GM19397 (cell line): ENCODE results near the gene PCF11.
"Not testable (repeated sequence)": the region's sequence is repeated elsewhere in the genome, so short reads cannot be mapped to it uniquely, and the experiment has no call there.

Experiments used
- ATAC-seq: cut with Tn5 transposase; IDR thresholded peaks from one replicate; pipeline ENCODE4 v1.9.1; 2021; ENCODE audit warnings: mild to moderate bottlenecking, moderate library complexity; ENCODE audit not compliant: unreplicated experiment

PCF11 gene, protein sequence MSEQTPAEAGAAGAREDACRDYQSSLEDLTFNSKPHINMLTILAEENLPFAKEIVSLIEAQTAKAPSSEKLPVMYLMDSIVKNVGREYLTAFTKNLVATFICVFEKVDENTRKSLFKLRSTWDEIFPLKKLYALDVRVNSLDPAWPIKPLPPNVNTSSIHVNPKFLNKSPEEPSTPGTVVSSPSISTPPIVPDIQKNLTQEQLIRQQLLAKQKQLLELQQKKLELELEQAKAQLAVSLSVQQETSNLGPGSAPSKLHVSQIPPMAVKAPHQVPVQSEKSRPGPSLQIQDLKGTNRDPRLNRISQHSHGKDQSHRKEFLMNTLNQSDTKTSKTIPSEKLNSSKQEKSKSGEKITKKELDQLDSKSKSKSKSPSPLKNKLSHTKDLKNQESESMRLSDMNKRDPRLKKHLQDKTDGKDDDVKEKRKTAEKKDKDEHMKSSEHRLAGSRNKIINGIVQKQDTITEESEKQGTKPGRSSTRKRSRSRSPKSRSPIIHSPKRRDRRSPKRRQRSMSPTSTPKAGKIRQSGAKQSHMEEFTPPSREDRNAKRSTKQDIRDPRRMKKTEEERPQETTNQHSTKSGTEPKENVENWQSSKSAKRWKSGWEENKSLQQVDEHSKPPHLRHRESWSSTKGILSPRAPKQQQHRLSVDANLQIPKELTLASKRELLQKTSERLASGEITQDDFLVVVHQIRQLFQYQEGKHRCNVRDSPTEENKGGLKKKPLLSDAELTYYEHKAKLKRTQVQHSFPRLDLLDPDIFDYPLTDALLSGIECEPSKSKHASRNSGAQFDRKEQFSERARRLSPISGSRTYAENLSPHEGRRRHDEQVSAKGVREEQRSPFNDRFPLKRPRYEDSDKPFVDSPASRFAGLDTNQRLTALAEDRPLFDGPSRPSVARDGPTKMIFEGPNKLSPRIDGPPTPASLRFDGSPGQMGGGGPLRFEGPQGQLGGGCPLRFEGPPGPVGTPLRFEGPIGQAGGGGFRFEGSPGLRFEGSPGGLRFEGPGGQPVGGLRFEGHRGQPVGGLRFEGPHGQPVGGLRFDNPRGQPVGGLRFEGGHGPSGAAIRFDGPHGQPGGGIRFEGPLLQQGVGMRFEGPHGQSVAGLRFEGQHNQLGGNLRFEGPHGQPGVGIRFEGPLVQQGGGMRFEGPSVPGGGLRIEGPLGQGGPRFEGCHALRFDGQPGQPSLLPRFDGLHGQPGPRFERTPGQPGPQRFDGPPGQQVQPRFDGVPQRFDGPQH (N-terminal part only)

DNA sequence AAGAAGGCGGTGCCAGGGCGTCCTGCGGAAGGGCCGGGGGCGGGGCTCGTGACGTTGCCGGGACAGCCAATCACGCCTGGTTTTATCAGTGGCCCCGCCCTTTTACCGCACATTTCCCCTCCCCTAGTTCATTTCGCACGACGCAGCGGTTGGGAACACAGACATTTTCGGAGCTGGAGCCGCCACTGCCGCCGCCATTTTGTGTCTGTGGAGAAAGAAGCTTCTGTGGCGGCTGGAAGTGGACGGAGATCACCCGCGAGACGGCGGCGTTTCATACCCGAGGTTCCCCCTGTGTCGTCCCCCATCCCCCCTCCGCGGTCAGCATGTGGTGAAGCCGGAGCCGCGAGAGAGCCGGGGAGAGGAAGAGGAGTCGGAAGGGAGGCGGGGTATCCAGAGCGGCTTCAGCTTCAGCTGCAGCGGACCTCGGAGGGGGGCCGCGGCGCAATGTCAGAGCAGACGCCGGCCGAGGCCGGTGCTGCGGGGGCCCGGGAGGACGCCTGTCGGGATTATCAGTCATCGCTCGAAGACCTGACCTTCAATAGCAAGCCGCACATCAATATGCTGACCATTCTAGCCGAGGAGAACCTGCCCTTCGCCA lies at the start of gene PCF11:
PCF11 (plus strand) TSS at position 136 of the 598 bp plus-strand sequence; CDS start at position 445, 309 bp downstream.
- peak; percentile 8 for ATAC-seq

DNA sequence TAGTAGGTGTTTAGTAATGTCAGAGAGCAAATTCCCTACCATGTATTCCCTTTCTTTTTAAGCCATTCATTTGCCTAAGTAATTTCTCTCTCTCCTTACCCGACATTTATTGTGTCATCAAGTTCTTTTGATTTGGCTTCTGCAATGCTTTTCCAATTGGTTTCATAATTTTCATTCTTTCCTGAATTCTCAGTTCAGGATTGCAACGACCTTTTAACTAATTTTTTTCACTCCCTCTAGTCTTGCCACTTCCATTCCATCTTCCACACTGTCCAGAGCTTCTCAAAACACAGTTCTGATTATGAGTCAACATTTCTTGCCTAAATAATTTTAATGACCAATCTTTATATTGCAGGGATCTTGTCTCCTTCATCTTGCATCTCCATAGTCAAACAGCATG lies 44.0 kb upstream of the PCF11 start:
- ATAC-seq = no peak

DNA sequence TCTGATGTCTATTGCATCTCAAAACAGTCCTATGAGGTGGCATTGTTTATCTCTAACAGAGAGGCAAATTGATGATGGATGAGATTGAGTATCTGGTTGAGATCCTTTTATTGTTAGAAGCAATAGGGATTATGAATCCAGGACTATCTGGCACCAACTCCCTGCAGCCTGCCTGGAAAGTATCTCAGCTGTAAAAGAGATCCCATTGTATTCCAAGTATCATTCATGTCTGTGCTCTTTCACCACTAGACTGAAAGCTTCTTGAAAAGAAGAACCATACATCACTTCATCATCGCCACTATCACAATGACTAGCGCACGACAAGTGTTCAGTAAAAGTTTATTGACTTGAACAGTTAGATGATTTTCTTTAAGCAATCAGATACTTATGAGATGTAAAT lies 41.9 kb upstream of the PCF11 start:
- ATAC-seq = no peak

DNA sequence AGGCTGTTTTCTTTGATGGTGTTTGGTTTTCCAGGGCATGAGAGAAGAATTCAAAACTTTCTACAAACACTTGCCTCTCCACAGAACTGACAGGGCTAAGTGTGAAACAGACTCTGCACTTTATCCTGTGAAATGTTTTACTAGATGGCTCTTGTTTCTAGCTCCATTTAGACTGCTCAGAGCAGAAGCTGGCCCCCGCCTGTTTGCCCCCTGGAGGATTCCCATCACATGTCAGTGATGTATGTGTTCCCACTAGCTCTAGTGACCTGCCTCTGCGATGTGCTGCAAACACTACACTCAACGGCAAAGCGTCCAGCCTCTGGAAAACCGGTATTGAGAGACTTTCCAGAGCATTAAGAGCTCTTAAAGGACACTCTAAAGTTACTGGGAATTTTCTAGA lies 41.4 kb upstream of the PCF11 start:
- no peak for ATAC-seq

DNA sequence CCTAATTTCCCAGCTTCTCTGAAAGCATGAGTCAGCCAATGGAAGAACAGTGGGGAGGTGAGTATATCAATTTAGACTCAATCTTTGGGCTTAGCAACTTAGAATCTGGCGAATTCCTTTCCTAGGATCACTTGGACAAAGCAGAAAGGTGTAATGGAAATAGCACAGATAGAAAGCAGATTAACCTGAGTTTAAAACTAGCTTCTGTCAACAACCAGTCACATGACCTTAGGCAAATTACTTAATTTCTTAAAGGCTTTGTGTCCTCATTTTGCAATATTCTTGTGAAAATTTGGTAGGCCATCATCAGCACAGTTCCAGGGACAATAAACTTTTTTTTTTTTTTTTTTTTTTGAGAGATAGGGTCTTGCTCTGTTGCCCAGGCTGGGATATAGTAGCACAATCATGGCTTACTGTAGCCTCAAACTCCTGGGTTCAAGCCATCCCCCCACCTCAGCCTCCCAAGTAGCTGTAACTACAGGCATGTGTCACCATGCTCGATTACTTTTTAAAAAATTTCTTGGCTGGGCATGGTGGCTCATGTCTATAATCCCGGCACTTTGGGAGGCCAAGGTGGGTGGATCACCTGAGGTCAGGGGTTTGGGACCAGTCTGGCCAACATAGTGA lies 40.8 kb upstream of the PCF11 start:
- ATAC-seq = no peak

DNA sequence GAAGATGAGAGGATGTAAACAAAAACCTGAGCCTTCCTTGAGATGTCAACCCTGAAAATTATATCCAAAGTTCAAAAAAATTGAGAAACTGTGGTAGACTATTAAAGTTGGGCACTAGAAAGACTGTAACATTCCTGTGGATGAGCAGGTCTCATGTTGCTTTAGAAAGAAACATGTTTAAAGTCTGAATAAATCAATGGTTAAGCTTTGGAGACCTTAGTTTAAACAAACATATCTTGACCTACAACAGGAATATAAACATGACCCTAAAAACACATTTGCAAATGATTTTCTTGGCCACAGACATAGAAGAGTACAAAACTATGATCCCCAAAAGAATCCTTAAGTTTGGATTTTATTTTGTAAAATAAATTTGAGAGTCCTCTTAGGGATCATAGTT lies 38.1 kb upstream of the PCF11 start:
- ATAC-seq = no peak

DNA sequence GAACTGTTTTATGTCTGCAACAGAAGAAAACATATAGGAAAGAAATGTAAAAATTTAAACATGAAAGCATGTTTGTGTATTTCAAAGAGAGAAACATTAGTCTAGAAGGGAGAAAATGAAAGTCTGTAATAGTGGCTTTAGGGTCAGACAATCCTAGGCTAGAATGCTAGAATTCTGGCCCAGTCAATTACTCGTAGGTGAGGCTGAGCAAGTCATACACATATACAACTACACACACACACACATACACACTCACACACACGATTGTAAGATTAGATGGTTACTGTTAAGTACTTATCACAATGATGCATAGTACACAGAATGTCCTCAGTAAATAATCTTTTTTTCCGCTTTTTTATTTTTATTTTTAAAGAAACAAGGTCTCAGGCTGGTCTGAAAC lies 37.7 kb upstream of the PCF11 start:
- no peak for ATAC-seq

DNA sequence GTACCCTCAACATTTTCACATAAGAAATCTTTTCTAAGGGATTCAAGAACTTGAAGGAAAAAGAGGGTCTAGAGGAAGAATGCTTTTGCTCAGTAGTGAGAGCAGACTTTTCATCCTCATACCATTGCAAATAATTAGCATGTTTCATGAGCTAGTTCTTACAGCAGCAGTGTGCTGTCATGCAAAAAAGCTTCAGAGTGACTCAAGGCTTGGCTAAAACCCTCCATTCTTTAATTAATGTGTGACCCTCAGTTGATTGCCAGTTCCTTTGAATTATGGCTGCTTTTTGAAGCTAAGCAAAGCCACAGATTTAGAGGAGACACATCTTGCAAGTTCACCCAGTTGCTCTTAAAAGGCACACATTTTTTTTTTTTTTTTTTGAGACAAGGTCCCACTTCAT lies 36.6 kb upstream of the PCF11 start:
- ATAC-seq = no peak

DNA sequence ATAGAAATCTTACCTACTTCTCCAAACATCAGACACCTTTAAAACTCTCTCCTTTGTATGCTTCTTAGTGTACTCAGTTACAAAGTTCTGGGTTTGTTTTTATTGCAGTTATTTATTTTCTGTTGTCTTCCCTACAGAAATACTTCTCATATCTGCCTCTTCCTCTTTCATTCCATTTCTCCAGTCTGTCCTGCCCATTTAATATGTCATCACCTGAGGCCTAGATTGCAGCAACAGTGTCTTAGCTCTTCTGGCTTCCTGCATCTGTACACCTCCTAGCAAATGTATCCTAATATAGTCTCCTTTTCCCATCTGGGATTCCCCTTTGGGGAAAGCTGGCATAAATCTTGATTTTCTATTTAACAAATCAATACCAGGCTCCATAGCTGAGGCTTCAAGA lies 34.9 kb upstream of the PCF11 start:
- ATAC-seq = no peak

DNA sequence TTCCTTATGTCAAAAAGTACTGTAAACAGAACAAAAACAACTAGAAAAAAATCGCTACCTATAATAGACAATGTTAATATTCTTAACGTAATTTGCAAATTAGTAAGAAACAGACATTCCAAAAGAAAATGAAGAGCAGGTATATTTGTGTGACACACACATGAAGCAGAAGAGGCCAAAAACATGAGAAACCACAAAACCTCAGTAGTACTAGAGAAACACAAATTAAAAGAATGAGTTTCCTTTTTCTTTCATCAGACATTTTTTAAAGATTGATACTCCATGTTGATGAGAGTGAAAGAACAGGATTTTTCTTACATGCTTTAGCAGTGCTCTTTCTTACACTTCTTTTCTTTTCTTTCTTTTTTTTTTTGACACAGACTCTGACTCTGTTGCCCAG lies 34.2 kb upstream of the PCF11 start:
- ATAC-seq = no peak

DNA sequence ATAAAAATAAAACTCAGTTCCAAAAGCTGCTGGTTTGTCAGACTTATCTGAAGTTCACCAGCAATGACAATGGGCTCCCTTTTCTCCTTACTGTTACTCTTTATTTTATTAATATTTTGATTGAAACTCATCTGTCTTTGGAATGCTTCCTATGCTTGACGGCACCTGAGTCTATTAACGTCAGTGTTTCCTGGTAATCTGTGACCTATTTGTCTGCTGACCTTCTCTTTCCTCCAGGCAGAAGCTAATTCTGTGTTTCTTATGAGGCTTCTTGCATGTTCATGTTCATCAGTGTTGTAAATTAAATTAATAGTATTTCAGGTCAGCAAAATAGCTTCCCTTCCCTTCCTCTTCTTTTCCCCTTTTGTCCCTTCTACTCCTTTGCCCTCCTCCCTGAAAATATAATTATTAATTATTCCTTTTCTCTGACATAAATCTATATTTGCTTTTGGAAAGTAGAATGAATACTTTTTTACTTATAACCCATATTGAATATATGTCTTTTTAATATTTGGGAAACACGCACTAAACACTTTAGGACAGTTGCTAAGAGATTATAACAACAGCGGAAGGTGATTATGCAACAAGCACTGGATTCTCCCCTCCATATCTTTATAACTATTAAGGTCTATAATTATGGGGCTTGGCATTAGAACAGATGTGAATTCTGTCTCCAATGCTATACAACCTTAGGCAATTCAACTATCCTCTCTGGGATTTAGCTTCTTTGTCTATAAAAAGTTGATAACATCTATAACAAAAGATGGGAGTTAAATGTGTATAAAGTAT lies 32.1 kb upstream of the PCF11 start:
- ATAC-seq = no peak

DNA sequence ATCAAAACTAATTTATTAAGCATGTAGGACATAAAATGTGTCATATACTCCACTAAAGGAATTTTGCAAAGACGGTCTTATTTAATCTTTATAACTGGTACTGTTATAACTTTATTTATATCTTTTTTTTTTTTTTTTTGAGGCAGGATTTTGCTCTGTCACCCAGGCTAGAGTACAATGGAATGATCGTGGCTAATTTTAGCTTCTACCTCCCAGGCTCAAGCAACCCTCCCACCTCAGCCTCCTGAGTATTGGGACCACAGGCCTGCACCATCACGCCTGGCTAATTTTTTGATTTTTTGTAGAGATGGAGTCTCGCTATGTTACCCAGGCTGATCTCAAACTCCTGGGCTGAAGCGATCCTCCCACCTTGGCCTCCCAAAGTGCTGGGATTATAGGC lies 31.4 kb upstream of the PCF11 start:
- ATAC-seq = no peak

DNA sequence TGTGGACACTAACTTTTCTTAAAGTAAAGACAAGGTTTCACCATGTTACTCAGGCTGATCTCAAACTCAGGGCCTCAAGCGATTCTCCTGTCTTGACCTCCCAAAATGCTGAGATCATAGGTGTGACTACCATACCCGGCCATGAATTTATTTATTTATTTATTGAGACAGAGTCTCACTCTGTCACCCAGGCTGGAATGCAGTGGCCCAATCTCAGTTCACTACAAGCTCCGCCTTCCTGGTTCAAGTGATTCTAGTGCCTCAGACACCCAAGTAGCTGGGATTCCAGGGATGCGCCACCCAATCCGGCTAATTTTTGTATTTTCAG lies 29.7 kb upstream of the PCF11 start:
- ATAC-seq = no peak

DNA sequence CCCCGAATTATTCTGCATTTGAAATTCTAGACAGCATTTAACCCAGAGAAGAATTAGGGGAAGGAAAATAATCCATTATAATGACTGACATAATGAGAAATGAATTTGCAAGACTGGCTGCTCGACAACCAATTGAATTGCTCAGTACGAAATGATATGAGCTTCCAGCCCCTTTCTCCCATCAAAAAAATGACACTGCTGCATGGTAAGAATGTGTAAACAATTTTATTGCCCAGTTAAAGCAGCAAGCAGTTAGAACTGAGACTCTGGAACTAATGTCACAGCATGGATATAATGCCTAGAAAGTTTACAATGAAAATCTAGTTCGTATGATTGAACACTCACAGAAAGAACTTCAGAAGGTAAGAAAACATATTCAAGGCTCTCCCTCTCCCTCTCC lies 24.7 kb upstream of the PCF11 start:
- no peak for ATAC-seq

DNA sequence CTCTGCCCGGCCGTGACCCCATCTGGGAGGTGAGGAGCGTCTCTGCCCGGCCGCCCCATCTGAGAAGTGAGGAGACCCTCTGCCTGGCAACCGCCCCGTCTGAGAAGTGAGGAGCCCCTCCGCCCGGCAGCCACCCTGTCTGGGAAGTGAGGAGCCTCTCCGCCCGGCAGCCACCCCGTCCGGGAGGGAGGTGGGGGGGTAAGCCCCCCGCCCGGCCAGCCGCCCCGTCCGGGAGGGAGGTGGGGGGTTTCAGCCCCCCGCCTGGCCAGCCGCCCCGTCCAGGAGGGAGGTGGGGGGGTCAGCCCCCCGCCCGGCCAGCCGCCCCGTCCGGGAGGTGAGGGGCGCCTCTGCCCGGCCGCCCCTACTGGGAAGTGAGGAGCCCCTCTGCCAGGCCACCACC lies 23.7 kb upstream of the PCF11 start:
- not testable (repeated sequence) for ATAC-seq

DNA sequence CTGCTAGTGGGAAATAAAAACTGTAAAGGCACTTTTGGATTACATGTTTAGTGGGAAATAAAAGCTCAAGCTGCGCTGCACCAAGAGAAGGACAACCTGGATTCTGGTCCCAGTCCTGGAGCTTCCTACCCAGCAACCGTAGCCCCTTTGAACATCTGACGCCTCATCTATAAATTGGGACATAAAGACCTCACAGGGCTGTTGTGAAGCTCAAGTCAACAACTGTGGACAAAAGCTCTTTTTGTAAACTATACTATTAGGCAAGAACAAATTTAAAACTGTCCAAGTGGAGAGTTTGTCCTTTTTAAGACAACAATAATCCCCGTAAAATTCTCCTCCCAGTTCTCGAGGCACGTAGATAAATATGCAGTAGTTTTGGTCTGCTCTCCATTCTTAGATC lies 17.6 kb upstream of the PCF11 start:
- no peak for ATAC-seq

DNA sequence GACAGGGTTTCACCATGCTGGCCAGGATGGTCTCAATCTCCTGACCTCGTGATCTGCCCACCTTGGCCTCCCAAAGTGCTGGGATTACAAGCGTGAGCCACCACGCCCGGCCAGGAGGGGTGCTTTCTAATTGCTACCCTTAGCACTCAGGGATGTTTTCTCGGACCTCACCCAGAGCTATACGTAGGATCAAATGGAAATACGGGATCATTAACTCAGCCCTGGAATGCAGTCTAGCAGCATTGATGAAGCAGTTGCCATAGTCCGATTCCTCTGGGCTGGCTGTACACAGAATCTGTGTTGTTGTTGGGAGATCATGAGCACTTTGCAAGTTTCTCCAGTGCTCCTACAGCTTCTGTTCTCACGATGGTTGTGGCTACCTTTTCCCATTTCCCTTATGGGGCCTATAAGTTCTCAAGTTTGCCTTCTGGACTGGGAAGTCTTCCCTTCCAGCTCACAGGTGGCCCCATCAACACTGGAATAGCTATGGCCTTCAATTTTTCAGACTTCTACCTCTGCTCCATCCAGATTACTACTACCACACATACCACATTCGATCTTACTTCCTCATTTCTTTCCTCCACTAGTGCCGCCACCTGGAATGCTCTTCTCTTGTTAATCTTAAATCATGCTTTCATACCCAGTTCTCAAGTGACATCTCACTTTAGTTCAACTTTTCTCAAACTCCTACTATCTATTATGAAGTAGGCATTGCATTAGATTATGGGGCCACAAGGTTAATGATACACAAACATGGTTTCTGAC lies 16.1 kb upstream of the PCF11 start:
- ATAC-seq = peak; percentile 85

DNA sequence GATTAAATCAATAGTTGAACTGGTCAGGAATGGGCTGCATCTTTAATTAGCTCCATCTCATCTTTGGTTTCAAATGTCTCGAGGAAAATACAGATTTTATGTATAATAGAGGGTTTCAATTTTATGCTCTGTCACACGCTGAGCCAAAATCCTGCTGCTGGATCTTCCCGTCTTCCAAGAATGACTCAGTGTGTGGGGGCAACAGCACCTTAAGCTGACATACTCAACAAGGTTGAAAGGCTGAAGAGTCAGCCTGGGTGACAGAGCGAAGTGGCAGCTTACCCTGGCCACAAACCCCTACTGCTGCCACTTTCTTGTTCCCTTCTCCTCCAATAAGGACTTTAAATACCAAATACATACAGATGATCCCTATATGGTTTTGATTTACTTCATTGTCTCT lies 9.0 kb upstream of the PCF11 start:
- no peak for ATAC-seq

DNA sequence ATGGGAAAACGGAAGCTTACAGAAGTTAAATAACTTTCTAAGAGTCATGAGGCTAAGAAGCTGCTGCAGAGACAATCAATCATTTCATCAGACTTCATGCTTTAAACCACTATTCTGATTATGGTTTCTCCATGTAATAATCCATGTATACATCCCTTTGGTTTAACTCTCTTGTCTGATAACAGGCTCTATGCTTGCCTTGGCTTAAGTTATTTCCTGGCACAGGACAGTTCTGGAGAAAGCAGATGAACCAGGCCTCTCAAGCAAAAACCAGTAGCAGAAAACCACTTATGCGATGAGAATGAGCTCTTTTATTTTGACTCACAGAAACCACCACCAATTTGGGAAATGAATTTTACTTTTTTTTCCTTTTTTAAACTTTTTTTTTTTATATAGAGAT lies 6.5 kb upstream of the PCF11 start:
- no peak for ATAC-seq
